HG03045 (cell line): Measurements from ENCODE around the gene HBQ1.
"Not testable (repeated sequence)": the region's sequence is repeated elsewhere in the genome, so short reads cannot be mapped to it uniquely, and the experiment has no call there.

Experiments used
- ATAC-seq: cut with Tn5 transposase; IDR thresholded peaks from one replicate; pipeline ENCODE4 v1.9.1; 2021; ENCODE audit warnings: mild to moderate bottlenecking, moderate library complexity; ENCODE audit not compliant: unreplicated experiment

HBQ1 gene

GRCh38 chr16:200388-200787, 20.1 kb downstream of the HBQ1 start:
- no peak for ATAC-seq

- ATAC-seq, result no peak
Measured at GRCh38 chr16:203246-203645, 23.0 kb downstream of the HBQ1 start.

GRCh38 chr16:204046-204445, 23.8 kb downstream of the HBQ1 start:
- ATAC-seq, result not testable (repeated sequence)

GRCh38 chr16:209359-209758, 29.1 kb downstream of the HBQ1 start:
- ATAC-seq, result not testable (repeated sequence)

- ATAC-seq, result not testable (repeated sequence)
Measured at GRCh38 chr16:211631-212180, 31.4 kb downstream of the HBQ1 start.

GRCh38 chr16:212999-213398, 32.7 kb downstream of the HBQ1 start:
- no peak for ATAC-seq

GRCh38 chr16:220021-220420, 39.8 kb downstream of the HBQ1 start:
- no peak for ATAC-seq

- peak; percentile 2 for ATAC-seq
Measured at GRCh38 chr16:228151-228851, 48.0 kb downstream of the HBQ1 start.

- ATAC-seq, result peak; percentile 71
Measured at GRCh38 chr16:228852-229730, 48.8 kb downstream of the HBQ1 start, which contains the start of gene LUC7L. Gene LUC7L (minus strand): TSS chr16:229449. CDS start chr16:229339, 110 bp downstream.

- ATAC-seq, result no peak
Measured at GRCh38 chr16:229731-230281, 49.5 kb downstream of the HBQ1 start.

GRCh38 chr16:230351-230750, 50.1 kb downstream of the HBQ1 start:
- ATAC-seq, result not testable (repeated sequence)
